KMS-11 (cell line): ENCODE data around the gene PLPP3.

ENCODE experiments used
- H2AFZ ChIP-seq: fragments of 200-600 bp; sonication (generic); 2 replicates; pipeline ENCODE4 v1.6.1; 2016; ENCODE audit warnings: antibody characterized with exemption, mixed run types, low read depth
- H3K27ac ChIP-seq: fragments of 200-600 bp; sonication (generic); 2 replicates; pipeline ENCODE4 v1.6.1; 2016; ENCODE audit warnings: mild to moderate bottlenecking, mixed run types
- H3K27me3 ChIP-seq: fragments of 200-600 bp; sonication (generic); 2 replicates; pipeline ENCODE4 v1.6.1; 2017; ENCODE audit warnings: mild to moderate bottlenecking, low read depth, mixed run types, moderate library complexity; ENCODE audit not compliant: insufficient read depth
- H3K36me3 ChIP-seq: fragments of 200-600 bp; sonication (generic); 2 replicates; pipeline ENCODE4 v1.6.1; 2017; ENCODE audit warnings: mild to moderate bottlenecking, mixed run types; ENCODE audit not compliant: insufficient read depth
- H3K4me1 ChIP-seq: fragments of 200-600 bp; sonication (generic); 2 replicates; pipeline ENCODE4 v1.6.1; 2016; ENCODE audit warnings: mild to moderate bottlenecking, low read depth, mixed run types; ENCODE audit not compliant: poor library complexity, severe bottlenecking
- H3K4me2 ChIP-seq: fragments of 200-600 bp; sonication (generic); 2 replicates; pipeline ENCODE4 v1.7.0; 2016; ENCODE audit warnings: mild to moderate bottlenecking, mixed run types
- H3K4me3 ChIP-seq: fragments of 200-600 bp; sonication (generic); IDR thresholded peaks from 2 replicates; pipeline ENCODE4 v1.6.1; 2017; ENCODE audit warnings: low read depth, low read length, mixed read lengths; ENCODE audit not compliant: insufficient read depth
- H3K79me2 ChIP-seq: fragments of 200-600 bp; sonication (generic); 2 replicates; pipeline ENCODE4 v1.6.1; 2016; ENCODE audit warnings: low read depth, mixed run types; ENCODE audit not compliant: insufficient read depth
- H3K9ac ChIP-seq: fragments of 200-600 bp; sonication (generic); 2 replicates; pipeline ENCODE4 v1.6.1; 2016; ENCODE audit warnings: mild to moderate bottlenecking, mixed run types
- H4K20me1 ChIP-seq: fragments of 200-600 bp; sonication (generic); 2 replicates; pipeline ENCODE4 v1.6.1; 2016; ENCODE audit warnings: mild to moderate bottlenecking, mixed run types; ENCODE audit not compliant: insufficient read depth
- TF ChIP-seq, protein P1 (sequence below): fragments of 200-600 bp; sonication (generic); conservative IDR thresholded peaks from 2 replicates; pipeline ENCODE4 v1.6.1; 2017; ENCODE audit warnings: low read depth, mild to moderate bottlenecking, antibody characterized with exemption, low read length, moderate library complexity, mixed read lengths

The PLPP3 gene

DNA sequence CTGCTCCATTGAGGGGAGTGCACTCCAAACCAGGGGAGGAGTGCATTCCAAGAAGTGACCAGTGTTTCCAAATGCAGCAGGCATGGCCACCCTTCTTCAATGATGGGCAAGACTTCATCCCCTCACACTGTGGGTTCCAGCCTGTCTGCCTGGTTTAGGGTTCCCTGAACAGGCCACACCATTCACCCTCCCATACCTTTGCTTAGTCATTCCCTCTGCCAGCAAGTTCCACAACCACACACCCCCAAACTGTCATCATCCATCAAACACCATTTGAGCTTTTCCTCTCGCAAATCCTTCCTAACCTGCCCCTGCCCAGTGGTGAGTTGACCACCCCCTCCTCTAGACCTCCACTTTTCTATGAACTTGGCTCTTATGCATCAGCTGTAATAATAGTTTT lies 116.0 kb downstream of the PLPP3 start:
- H3K79me2 ChIP-seq = no peaks in the 10 kb centered on the region
- no peak overlapping the region for H3K4me2 ChIP-seq
- no peaks in the 10 kb centered on the region for H3K27me3 ChIP-seq
- no peaks in the 10 kb centered on the region for H4K20me1 ChIP-seq
- H2AFZ ChIP-seq = no peak overlapping the region
- no peak overlapping the region for H3K27ac ChIP-seq
- no peak overlapping the region for H3K9ac ChIP-seq
- no peaks in the 10 kb centered on the region for H3K36me3 ChIP-seq
- H3K4me3 ChIP-seq = no peak overlapping the region
- no peaks in the 10 kb centered on the region for H3K4me1 ChIP-seq
- TF ChIP-seq, protein P1, sequence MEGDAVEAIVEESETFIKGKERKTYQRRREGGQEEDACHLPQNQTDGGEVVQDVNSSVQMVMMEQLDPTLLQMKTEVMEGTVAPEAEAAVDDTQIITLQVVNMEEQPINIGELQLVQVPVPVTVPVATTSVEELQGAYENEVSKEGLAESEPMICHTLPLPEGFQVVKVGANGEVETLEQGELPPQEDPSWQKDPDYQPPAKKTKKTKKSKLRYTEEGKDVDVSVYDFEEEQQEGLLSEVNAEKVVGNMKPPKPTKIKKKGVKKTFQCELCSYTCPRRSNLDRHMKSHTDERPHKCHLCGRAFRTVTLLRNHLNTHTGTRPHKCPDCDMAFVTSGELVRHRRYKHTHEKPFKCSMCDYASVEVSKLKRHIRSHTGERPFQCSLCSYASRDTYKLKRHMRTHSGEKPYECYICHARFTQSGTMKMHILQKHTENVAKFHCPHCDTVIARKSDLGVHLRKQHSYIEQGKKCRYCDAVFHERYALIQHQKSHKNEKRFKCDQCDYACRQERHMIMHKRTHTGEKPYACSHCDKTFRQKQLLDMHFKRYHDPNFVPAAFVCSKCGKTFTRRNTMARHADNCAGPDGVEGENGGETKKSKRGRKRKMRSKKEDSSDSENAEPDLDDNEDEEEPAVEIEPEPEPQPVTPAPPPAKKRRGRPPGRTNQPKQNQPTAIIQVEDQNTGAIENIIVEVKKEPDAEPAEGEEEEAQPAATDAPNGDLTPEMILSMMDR = no peak

- Histone ChIP-seq H3K4me2 (no peak overlapping the region), H3K79me2 (no peaks in the 10 kb centered on the region), H3K36me3 (no peaks in the 10 kb centered on the region), H3K4me1 (no peaks in the 10 kb centered on the region), H3K4me3 (no peak overlapping the region), H4K20me1 (no peaks in the 10 kb centered on the region), H2AFZ (no peak overlapping the region), H3K27ac (no peak overlapping the region), H3K27me3 (no peaks in the 10 kb centered on the region), H3K9ac (no peak overlapping the region)
- TF ChIP-seq, protein P1 = no peak
Measured at GRCh38 chr1:56462209-56462608, 117.2 kb downstream of the PLPP3 start.

DNA sequence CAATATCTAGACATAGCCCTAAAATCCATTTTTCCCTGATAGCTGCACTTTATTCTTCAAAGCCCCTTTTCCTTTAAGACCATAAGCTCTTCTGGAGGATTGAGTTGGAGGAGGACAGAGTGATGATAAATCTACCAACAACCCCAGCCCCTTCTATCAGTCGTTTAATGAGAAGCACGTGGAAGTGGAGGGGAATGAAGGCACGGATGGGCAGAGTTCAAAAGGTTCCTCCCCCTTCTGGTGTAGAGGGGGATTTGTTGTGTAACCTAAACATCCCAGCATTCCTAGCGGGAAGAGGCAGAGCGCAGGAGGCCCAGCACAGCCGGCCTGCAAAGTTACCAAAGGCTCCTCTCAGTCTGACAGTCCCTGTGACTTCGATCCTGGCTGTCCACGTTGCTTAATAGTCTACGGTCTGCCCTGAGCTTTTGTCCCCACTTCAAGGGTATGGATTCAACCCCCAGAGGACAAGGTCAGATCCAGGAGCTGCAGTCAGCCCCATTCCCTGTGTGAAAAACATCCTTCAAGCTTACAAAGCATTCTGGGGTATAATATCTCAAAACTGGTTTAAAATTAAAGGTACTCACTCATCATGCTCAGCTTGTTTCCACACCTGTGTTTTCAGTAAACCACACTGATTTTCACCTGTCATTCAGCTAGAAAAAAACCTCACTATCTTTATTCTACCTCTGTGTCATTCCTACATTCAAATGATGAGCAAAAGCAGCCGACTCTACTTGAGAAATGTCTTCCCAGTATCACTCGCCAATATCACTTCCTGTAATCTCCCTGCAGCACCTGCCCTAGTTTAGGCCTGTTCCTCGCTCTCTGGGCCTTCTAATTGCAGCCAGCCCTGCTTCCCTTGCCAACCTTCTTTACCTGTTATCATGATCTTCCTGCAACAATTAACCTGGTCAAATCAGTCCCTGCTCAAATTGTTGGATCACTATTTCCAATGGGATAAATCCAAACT lies 117.9 kb downstream of the PLPP3 start:
- Histone ChIP-seq H3K27ac (no peak overlapping the region), H3K4me1 (no peaks in the 10 kb centered on the region), H2AFZ (no peak overlapping the region), H4K20me1 (no peaks in the 10 kb centered on the region), H3K27me3 (no peaks in the 10 kb centered on the region), H3K4me3 (no peak overlapping the region), H3K4me2 (no peak overlapping the region), H3K9ac (no peak overlapping the region), H3K79me2 (no peaks in the 10 kb centered on the region), H3K36me3 (no peaks in the 10 kb centered on the region)
- TF ChIP-seq, protein P1 = no peak

GRCh38 chr1:56459260-56459659 lies 120.1 kb downstream of the PLPP3 start:
- H3K36me3 ChIP-seq = no peaks in the 10 kb centered on the region
- H2AFZ ChIP-seq = no peak overlapping the region
- no peak overlapping the region for H3K9ac ChIP-seq
- no peak overlapping the region for H3K4me2 ChIP-seq
- TF ChIP-seq, protein P1 = no peak
- H4K20me1 ChIP-seq = no peaks in the 10 kb centered on the region
- H3K4me1 ChIP-seq = no peaks in the 10 kb centered on the region
- no peaks in the 10 kb centered on the region for H3K27me3 ChIP-seq
- no peak overlapping the region for H3K27ac ChIP-seq
- no peaks in the 10 kb centered on the region for H3K79me2 ChIP-seq
- no peak overlapping the region for H3K4me3 ChIP-seq
